ENCODE data around the gene CTSK. TPM values are rescaled to one million over a fixed set of nuclear protein-coding genes. Genes with fewer than 3 reads are reported as not detected.
A peak's percentile ranks its signal among the peaks of the same experiment; 100 is the strongest.
"Not testable (repeated sequence)": the region's sequence is repeated elsewhere in the genome, so short reads cannot be mapped to it uniquely, and the experiment has no call there.

CTSK gene
- total RNA-seq, 1 experiment from 2014 or later = 6.4 TPM

GRCh38 chr1:150843474-150843873 is 35.4 kb upstream of the CTSK start:
- intact Hi-C loops (cut with micrococcal nuclease) = no loop called here
- POLR2A ChIA-PET = interaction anchor here (1.2 to 1.6 kb wide), 2 partner anchors 12 to 15 kb away, joined by 3 read pairs; no protein-coding TSS in a partner anchor
- no TSS peak for BruUV-seq (replicated peaks)

GRCh38 chr1:150842964-150843363 is 34.9 kb upstream of the CTSK start:
- H3K4me1 Mint-ChIP-seq (ENCODE audit: insufficient read depth, unreplicated experiment) = no peaks in the 10 kb centered on the region
- peaks cover 77% of the 10 kb centered on the region for H3K36me3 Mint-ChIP-seq (ENCODE audit: insufficient read depth, unreplicated experiment)
- H3K27ac Mint-ChIP-seq (ENCODE audit: low read depth, unreplicated experiment) = peak overlapping the region; percentile 42
- DNase-seq (ENCODE audit: unreplicated experiment) = no peak
- no peak overlapping the region for H3K4me3 Mint-ChIP-seq (ENCODE audit: unreplicated experiment)
- intact Hi-C loops (cut with micrococcal nuclease) = no loop called here
- ChIA-PET POLR2A (interaction anchor here (1.2 kb wide), 1 partner anchor 12 kb away, joined by 3 read pairs; no protein-coding TSS in a partner anchor), CTCF (interaction anchor here (1.6 to 2.5 kb wide), 3 partner anchors 13 to 80 kb away, joined by 3 to 11 read pairs (median 8); no protein-coding TSS in a partner anchor)
- no TSS peak for BruUV-seq (replicated peaks)
- TF ChIP-seq CTCF (IDR thresholded peaks at IDR 0.05; ENCODE audit: unreplicated experiment) = no peak
- no peaks in the 10 kb centered on the region for H3K27me3 Mint-ChIP-seq (ENCODE audit: insufficient read depth, unreplicated experiment)
- no peaks in the 10 kb centered on the region for H3K9me3 Mint-ChIP-seq (ENCODE audit: unreplicated experiment)

More at GRCh38 chr1:150843474-150843873, 35.4 kb upstream of the CTSK start:
- Mint-ChIP-seq H3K4me3 (ENCODE audit: unreplicated experiment) (no peak overlapping the region), H3K27me3 (ENCODE audit: insufficient read depth, unreplicated experiment) (no peaks in the 10 kb centered on the region), H3K27ac (ENCODE audit: low read depth, unreplicated experiment) (peak overlapping the region; percentile 42), H3K9me3 (ENCODE audit: unreplicated experiment) (no peaks in the 10 kb centered on the region), H3K36me3 (ENCODE audit: insufficient read depth, unreplicated experiment) (peaks cover 77% of the 10 kb centered on the region), H3K4me1 (ENCODE audit: insufficient read depth, unreplicated experiment) (no peaks in the 10 kb centered on the region)
- CTCF ChIA-PET = interaction anchor here (0.6 to 2.5 kb wide), 4 partner anchors 12 to 79 kb away, joined by 3 to 11 read pairs (median 6); no protein-coding TSS in a partner anchor
- DNase-seq (ENCODE audit: unreplicated experiment) = no peak
- no peak for TF ChIP-seq CTCF (IDR thresholded peaks at IDR 0.05; ENCODE audit: unreplicated experiment)

GRCh38 chr1:150842343-150842742 is 34.3 kb upstream of the CTSK start:
- Mint-ChIP-seq H3K9me3 (ENCODE audit: unreplicated experiment) (no peaks in the 10 kb centered on the region), H3K4me3 (ENCODE audit: unreplicated experiment) (no peak overlapping the region), H3K36me3 (ENCODE audit: insufficient read depth, unreplicated experiment) (peaks cover 77% of the 10 kb centered on the region), H3K27ac (ENCODE audit: low read depth, unreplicated experiment) (no peak overlapping the region), H3K4me1 (ENCODE audit: insufficient read depth, unreplicated experiment) (no peaks in the 10 kb centered on the region), H3K27me3 (ENCODE audit: insufficient read depth, unreplicated experiment) (no peaks in the 10 kb centered on the region)
- ChIA-PET POLR2A (no interaction called here), CTCF (interaction anchor here (0.7 kb wide), 1 partner anchor 79 kb away, joined by 3 read pairs; no protein-coding TSS in a partner anchor)
- no TSS peak for BruUV-seq (replicated peaks)
- no peak for TF ChIP-seq CTCF (IDR thresholded peaks at IDR 0.05; ENCODE audit: unreplicated experiment)
- no peak for DNase-seq (ENCODE audit: unreplicated experiment)
- intact Hi-C loops (cut with micrococcal nuclease) = no loop called here

- Mint-ChIP-seq H3K4me1 (ENCODE audit: insufficient read depth, unreplicated experiment) (no peaks in the 10 kb centered on the region), H3K27ac (ENCODE audit: low read depth, unreplicated experiment) (no peak overlapping the region), H3K4me3 (ENCODE audit: unreplicated experiment) (no peak overlapping the region), H3K36me3 (ENCODE audit: insufficient read depth, unreplicated experiment) (peaks cover 77% of the 10 kb centered on the region), H3K9me3 (ENCODE audit: unreplicated experiment) (no peaks in the 10 kb centered on the region), H3K27me3 (ENCODE audit: insufficient read depth, unreplicated experiment) (no peaks in the 10 kb centered on the region)
- TF ChIP-seq CTCF (IDR thresholded peaks at IDR 0.05; ENCODE audit: unreplicated experiment) = no peak
- BruUV-seq (replicated peaks) = no TSS peak
- no peak for DNase-seq (ENCODE audit: unreplicated experiment)
- ChIA-PET POLR2A (interaction anchor here (0.6 to 0.7 kb wide), 2 partner anchors 102 to 1384 kb away, joined by 3 to 4 read pairs; no protein-coding TSS in a partner anchor), CTCF (interaction anchor here (0.7 kb wide), 1 partner anchor 79 kb away, joined by 3 read pairs; no protein-coding TSS in a partner anchor)
- intact Hi-C loops (cut with micrococcal nuclease) = no loop called here
These were observed 33.6 kb upstream of the CTSK start for GRCh38 chr1:150841626-150842025.

GRCh38 chr1:150840850-150841249 is 32.8 kb upstream of the CTSK start:
- H3K9me3 Mint-ChIP-seq (ENCODE audit: unreplicated experiment); BruUV-seq (replicated peaks); H3K4me3 Mint-ChIP-seq (ENCODE audit: unreplicated experiment); intact Hi-C loops (cut with micrococcal nuclease); H3K27me3 Mint-ChIP-seq (ENCODE audit: insufficient read depth, unreplicated experiment); DNase-seq (ENCODE audit: unreplicated experiment); H3K27ac Mint-ChIP-seq (ENCODE audit: low read depth, unreplicated experiment); H3K4me1 Mint-ChIP-seq (ENCODE audit: insufficient read depth, unreplicated experiment): not testable (repeated sequence)
- ChIA-PET POLR2A (interaction anchor here (0.7 kb wide), 1 partner anchor 1385 kb away, joined by 4 read pairs; no protein-coding TSS in a partner anchor), CTCF (interaction anchor here (0.6 kb wide), 1 partner anchor 29 kb away, joined by 4 read pairs; no protein-coding TSS in a partner anchor)
- peaks cover 77% of the 10 kb centered on the region for H3K36me3 Mint-ChIP-seq (ENCODE audit: insufficient read depth, unreplicated experiment)
